K562 (cell line): Measurements from ENCODE around the gene LAPTM5. TPM values are rescaled to one million over a fixed set of nuclear protein-coding genes. Genes with fewer than 3 reads are reported as not detected.

Source experiments
- ATF1 ChIP-seq, 2 experiments: fragments of 450-650 bp in 1 of 2; IDR thresholded peaks; 2 replicates each; pipeline ENCODE4 v1.6.1; 2016; ENCODE audit warnings: missing compliant biosample characterization in 1 of 2, missing genetic modification characterization in 1 of 2
- CREB1 ChIP-seq, 2 experiments: sonication (generic) in 1 of 2; formaldehyde crosslinking in 1 of 2; IDR thresholded peaks; 2 replicates each; pipeline versions ENCODE4 v1.6.1 to v1.8.0; 2012 to 2022; ENCODE audit warnings: inconsistent platforms in 1 of 2, mild to moderate bottlenecking in 1 of 2, missing genetic modification reagents in 1 of 2, moderate library complexity in 1 of 2
- DMBX1 ChIP-seq: fragments of 250-450 bp; sonication (Bioruptor Pico); IDR thresholded peaks from 2 replicates; pipeline ENCODE4 v1.8.0; 2022; ENCODE audit warnings: inconsistent platforms, mild to moderate bottlenecking, moderate library complexity, borderline replicate concordance
- RAD21 ChIP-seq, 2 experiments: fragments of 250-450 bp in 1 of 2; fragments of 450-650 bp in 1 of 2; sonication (Bioruptor Pico) in 1 of 2; formaldehyde crosslinking in 1 of 2; IDR thresholded peaks in 1 of 2; conservative IDR thresholded peaks in 1 of 2; 2 replicates each; pipeline versions ENCODE4 v1.4.0 to v1.8.0; 2020 to 2022; ENCODE audit warnings: mild to moderate bottlenecking in 2 of 2, moderate library complexity in 1 of 2
- RFX5 ChIP-seq: IDR thresholded peaks from 2 replicates; pipeline ENCODE4 v1.6.1; 2011; ENCODE audit warnings: low read depth, mild to moderate bottlenecking, improper control_type of control experiment, low read length
- TAF1 ChIP-seq: IDR thresholded peaks from 2 replicates; pipeline ENCODE4 v1.6.1; 2011; ENCODE audit warnings: mild to moderate bottlenecking, low read length, moderate library complexity; ENCODE audit not compliant: insufficient read depth, control insufficient read depth, severe bottlenecking; ENCODE audit errors: extremely low read depth
- TCFL5 ChIP-seq: fragments of 250-450 bp; sonication (Bioruptor Pico); conservative IDR thresholded peaks from 2 replicates; pipeline ENCODE4 v1.6.1; 2021; ENCODE audit warnings: mild to moderate bottlenecking, moderate library complexity, matching md5 sums
- ZNF239 ChIP-seq: fragments of 250-450 bp; sonication (Bioruptor Pico); IDR thresholded peaks from 2 replicates; pipeline ENCODE4 v1.4.0; 2020; ENCODE audit warnings: mild to moderate bottlenecking
- polyA plus RNA-seq, 8 experiments: library from polyadenylated mRNA; depleted of rRNA in 4 of 8; stranded (reverse) in 5 of 8; unstranded in 3 of 8; fragments of >200 nt; fragmentation: Nextera tagmentation in 2 of 8; fragmentation: Illumina TruSeq in 1 of 8; extraction: Ambion mirVana in 2 of 8; extraction: Trizol in 1 of 8; gene quantifications; 2 replicates each; pipeline versions ENCODE4 v1.2.1 to v1.2.3, GENCODE V29; 2011 to 2014; ENCODE audit warnings: inconsistent platforms in 1 of 8, missing spikeins in 1 of 8
- total RNA-seq, 7 experiments: library from RNA; depleted of rRNA in 6 of 7; stranded (reverse); fragments of >200 nt in 6 of 7; fragmentation: Illumina TruSeq in 2 of 7; extraction: Trizol in 2 of 7; gene quantifications; 2 replicates each; pipeline versions ENCODE4 v1.2.1 to v1.2.3, GENCODE V29; 2011 to 2021; ENCODE audit warnings: low replicate concordance in 1 of 7
- TF ChIP-seq, protein P1 (sequence below): fragments of 200-600 bp; sonication (generic); IDR thresholded peaks from one replicate; pipeline ENCODE4 v1.6.1; 2012; ENCODE audit warnings: mild to moderate bottlenecking, low read depth, low read length, inconsistent platforms
- TF ChIP-seq, protein P2 (sequence below): fragments of 450-650 bp; formaldehyde crosslinking; IDR thresholded peaks from 2 replicates; pipeline ENCODE4 v1.4.0; 2020; ENCODE audit warnings: mild to moderate bottlenecking
- TF ChIP-seq, protein P3 (sequence below), 2 experiments: IDR thresholded peaks; 2 replicates each; pipeline ENCODE4 v1.6.1; 2012; ENCODE audit warnings: improper control_type of control experiment in 2 of 2, low read depth in 2 of 2, low read length in 2 of 2, borderline replicate concordance in 1 of 2

LAPTM5 gene
- total and polyA plus RNA-seq, 9 of the 15 experiments (the other 6 are each of a cell fraction or from before 2014, with no cell fraction given): 2.4 to 47.3 (median 20.3) TPM

DNA sequence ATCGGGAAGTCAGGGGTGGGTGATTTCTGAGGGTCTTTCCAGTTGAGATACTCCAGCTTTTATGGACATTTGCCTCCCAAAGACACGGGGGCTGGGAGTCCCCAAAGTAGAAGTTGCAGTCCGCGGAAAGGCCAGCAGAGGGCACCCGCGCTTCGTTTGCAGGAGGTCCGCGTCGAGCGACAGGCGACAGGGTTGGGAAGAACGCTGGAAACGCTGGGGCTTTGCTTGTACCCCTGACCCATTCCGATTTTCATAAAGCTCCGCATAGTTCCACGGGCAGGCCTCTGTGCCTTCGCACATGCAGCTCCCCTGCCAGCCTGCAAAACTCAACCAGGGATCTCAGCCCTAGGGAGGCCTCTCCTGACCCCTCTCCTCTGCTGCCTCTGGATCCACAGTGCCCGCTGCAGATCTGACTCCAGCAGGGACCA is 44.2 kb upstream of the LAPTM5 start (continued):
- TF ChIP-seq, protein P1, sequence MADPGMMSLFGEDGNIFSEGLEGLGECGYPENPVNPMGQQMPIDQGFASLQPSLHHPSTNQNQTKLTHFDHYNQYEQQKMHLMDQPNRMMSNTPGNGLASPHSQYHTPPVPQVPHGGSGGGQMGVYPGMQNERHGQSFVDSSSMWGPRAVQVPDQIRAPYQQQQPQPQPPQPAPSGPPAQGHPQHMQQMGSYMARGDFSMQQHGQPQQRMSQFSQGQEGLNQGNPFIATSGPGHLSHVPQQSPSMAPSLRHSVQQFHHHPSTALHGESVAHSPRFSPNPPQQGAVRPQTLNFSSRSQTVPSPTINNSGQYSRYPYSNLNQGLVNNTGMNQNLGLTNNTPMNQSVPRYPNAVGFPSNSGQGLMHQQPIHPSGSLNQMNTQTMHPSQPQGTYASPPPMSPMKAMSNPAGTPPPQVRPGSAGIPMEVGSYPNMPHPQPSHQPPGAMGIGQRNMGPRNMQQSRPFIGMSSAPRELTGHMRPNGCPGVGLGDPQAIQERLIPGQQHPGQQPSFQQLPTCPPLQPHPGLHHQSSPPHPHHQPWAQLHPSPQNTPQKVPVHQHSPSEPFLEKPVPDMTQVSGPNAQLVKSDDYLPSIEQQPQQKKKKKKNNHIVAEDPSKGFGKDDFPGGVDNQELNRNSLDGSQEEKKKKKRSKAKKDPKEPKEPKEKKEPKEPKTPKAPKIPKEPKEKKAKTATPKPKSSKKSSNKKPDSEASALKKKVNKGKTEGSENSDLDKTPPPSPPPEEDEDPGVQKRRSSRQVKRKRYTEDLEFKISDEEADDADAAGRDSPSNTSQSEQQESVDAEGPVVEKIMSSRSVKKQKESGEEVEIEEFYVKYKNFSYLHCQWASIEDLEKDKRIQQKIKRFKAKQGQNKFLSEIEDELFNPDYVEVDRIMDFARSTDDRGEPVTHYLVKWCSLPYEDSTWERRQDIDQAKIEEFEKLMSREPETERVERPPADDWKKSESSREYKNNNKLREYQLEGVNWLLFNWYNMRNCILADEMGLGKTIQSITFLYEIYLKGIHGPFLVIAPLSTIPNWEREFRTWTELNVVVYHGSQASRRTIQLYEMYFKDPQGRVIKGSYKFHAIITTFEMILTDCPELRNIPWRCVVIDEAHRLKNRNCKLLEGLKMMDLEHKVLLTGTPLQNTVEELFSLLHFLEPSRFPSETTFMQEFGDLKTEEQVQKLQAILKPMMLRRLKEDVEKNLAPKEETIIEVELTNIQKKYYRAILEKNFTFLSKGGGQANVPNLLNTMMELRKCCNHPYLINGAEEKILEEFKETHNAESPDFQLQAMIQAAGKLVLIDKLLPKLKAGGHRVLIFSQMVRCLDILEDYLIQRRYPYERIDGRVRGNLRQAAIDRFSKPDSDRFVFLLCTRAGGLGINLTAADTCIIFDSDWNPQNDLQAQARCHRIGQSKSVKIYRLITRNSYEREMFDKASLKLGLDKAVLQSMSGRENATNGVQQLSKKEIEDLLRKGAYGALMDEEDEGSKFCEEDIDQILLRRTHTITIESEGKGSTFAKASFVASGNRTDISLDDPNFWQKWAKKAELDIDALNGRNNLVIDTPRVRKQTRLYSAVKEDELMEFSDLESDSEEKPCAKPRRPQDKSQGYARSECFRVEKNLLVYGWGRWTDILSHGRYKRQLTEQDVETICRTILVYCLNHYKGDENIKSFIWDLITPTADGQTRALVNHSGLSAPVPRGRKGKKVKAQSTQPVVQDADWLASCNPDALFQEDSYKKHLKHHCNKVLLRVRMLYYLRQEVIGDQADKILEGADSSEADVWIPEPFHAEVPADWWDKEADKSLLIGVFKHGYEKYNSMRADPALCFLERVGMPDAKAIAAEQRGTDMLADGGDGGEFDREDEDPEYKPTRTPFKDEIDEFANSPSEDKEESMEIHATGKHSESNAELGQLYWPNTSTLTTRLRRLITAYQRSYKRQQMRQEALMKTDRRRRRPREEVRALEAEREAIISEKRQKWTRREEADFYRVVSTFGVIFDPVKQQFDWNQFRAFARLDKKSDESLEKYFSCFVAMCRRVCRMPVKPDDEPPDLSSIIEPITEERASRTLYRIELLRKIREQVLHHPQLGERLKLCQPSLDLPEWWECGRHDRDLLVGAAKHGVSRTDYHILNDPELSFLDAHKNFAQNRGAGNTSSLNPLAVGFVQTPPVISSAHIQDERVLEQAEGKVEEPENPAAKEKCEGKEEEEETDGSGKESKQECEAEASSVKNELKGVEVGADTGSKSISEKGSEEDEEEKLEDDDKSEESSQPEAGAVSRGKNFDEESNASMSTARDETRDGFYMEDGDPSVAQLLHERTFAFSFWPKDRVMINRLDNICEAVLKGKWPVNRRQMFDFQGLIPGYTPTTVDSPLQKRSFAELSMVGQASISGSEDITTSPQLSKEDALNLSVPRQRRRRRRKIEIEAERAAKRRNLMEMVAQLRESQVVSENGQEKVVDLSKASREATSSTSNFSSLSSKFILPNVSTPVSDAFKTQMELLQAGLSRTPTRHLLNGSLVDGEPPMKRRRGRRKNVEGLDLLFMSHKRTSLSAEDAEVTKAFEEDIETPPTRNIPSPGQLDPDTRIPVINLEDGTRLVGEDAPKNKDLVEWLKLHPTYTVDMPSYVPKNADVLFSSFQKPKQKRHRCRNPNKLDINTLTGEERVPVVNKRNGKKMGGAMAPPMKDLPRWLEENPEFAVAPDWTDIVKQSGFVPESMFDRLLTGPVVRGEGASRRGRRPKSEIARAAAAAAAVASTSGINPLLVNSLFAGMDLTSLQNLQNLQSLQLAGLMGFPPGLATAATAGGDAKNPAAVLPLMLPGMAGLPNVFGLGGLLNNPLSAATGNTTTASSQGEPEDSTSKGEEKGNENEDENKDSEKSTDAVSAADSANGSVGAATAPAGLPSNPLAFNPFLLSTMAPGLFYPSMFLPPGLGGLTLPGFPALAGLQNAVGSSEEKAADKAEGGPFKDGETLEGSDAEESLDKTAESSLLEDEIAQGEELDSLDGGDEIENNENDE: no peak
- no peak for TF ChIP-seq TAF1
- TF ChIP-seq RAD21 (CRISPR knock-in tag; conservative IDR thresholded peaks at IDR 0.05 in 1 of 2, IDR thresholded peaks at IDR 0.05 in 1 of 2): peak; percentile 99 to 100
- TF ChIP-seq, protein P2, sequence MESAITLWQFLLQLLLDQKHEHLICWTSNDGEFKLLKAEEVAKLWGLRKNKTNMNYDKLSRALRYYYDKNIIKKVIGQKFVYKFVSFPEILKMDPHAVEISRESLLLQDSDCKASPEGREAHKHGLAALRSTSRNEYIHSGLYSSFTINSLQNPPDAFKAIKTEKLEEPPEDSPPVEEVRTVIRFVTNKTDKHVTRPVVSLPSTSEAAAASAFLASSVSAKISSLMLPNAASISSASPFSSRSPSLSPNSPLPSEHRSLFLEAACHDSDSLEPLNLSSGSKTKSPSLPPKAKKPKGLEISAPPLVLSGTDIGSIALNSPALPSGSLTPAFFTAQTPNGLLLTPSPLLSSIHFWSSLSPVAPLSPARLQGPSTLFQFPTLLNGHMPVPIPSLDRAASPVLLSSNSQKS (CRISPR knock-in tag): no peak
- no peak for TF ChIP-seq ZNF239 (CRISPR knock-in tag)
- no peak for TF ChIP-seq RFX5
- TF ChIP-seq TCFL5 (CRISPR knock-in tag): no peak
- TF ChIP-seq CREB1 (IDR thresholded peaks at IDR 0.05): no peak
- peak; percentile 24; the same call in 1 of the 2 replicates for TF ChIP-seq CREB1 (CRISPR knock-in tag; IDR thresholded peaks at IDR 0.05)
- TF ChIP-seq ATF1 (CRISPR knock-in tag; IDR thresholded peaks at IDR 0.05): no peak
- TF ChIP-seq ATF1 (tag; IDR thresholded peaks at IDR 0.05): no peak
- TF ChIP-seq, protein P3, sequence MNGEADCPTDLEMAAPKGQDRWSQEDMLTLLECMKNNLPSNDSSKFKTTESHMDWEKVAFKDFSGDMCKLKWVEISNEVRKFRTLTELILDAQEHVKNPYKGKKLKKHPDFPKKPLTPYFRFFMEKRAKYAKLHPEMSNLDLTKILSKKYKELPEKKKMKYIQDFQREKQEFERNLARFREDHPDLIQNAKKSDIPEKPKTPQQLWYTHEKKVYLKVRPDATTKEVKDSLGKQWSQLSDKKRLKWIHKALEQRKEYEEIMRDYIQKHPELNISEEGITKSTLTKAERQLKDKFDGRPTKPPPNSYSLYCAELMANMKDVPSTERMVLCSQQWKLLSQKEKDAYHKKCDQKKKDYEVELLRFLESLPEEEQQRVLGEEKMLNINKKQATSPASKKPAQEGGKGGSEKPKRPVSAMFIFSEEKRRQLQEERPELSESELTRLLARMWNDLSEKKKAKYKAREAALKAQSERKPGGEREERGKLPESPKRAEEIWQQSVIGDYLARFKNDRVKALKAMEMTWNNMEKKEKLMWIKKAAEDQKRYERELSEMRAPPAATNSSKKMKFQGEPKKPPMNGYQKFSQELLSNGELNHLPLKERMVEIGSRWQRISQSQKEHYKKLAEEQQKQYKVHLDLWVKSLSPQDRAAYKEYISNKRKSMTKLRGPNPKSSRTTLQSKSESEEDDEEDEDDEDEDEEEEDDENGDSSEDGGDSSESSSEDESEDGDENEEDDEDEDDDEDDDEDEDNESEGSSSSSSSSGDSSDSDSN (IDR thresholded peaks at IDR 0.05; ENCODE audit: borderline replicate concordance in 1 of 2, low read depth in 2 of 2, low read length in 2 of 2): no peak
- TF ChIP-seq DMBX1 (CRISPR knock-in tag): no peak
